K562 (cell line): ENCODE results near the gene KLK1. TPM values are rescaled to one million over a fixed set of nuclear protein-coding genes. Genes with fewer than 3 reads are reported as not detected.
"Not testable (repeated sequence)": the region's sequence is repeated elsewhere in the genome, so short reads cannot be mapped to it uniquely, and the experiment has no call there.

ENCODE experiments used
- ATAC-seq: fragments of 200-7000 bp; cut with Tn5 transposase; 3 replicates; pipeline ENCODE4 v1.9.1; 2020; ENCODE audit warnings: moderate library complexity
- BruUV-seq: library from RNA; stranded (reverse); fragments of 400-500 nt; replicated peaks from 2 replicates; lab custom pipeline; 2021; lab: Mats Ljungman, UMichigan
- CTCF ChIA-PET: fragments of 300-600 bp; formaldehyde crosslinking; extraction: SDS; loops from one replicate; lab custom pipeline; 2021; ENCODE audit warnings: low intra/inter-chr PET ratio; lab: Yijun Ruan, JAX
- POLR2A ChIA-PET: fragments of 300-600, 350-650 bp; sonication (Branson Sonifier 250); formaldehyde crosslinking; extraction: SDS; loops from one replicate; lab custom pipeline; 2021; ENCODE audit warnings: antibody characterized with exemption, inconsistent platforms; lab: Yijun Ruan, JAX
- DNase-seq, 4 experiments: peaks; one replicate each; pipeline versions ENCODE4 v3.0.0 to v3.0.0-alpha.2; 2011 to 2018; ENCODE audit warnings: low spot score in 3 of 4, mixed read lengths in 3 of 4; ENCODE audit errors: extremely low read depth in 1 of 4
- FAIRE-seq: peaks from 2 replicates; lab custom pipeline; 2011; peaks lifted over from hg19 to GRCh38; lab: Jason Lieb, UNC
- H2AFZ ChIP-seq: 2 replicates; pipeline ENCODE4 v1.6.0; 2011; ENCODE audit warnings: low read depth, low read length, control low read depth, inconsistent platforms
- H3K27ac ChIP-seq: fragments of 200-600 bp; 3 replicates; pipeline ENCODE4 v1.8.0; 2011; ENCODE audit warnings: low read depth, mild to moderate bottlenecking, control low read depth, inconsistent platforms, low read length, moderate library complexity, mixed read lengths; ENCODE audit errors: extremely low read depth
- H3K27me3 ChIP-seq, 2 experiments: fragments of 300-600 bp in 1 of 2; 2 replicates in 1 of 2; 3 replicates in 1 of 2; pipeline versions ENCODE4 v1.6.0 to v1.8.0; 2011; ENCODE audit warnings: inconsistent platforms in 2 of 2, low read length in 2 of 2, mild to moderate bottlenecking in 1 of 2, mixed read lengths in 1 of 2, moderate library complexity in 1 of 2; ENCODE audit not compliant: control insufficient read depth in 2 of 2, insufficient read depth in 2 of 2
- H3K36me3 ChIP-seq: fragments of 300-600 bp; 3 replicates; pipeline ENCODE4 v1.8.0; 2011; ENCODE audit warnings: mild to moderate bottlenecking, low read length, inconsistent platforms; ENCODE audit not compliant: control insufficient read depth, insufficient read depth
- H3K4me1 ChIP-seq, 2 experiments: fragments of 200-600 bp in 1 of 2; replicated peaks in 1 of 2; 2 replicates in 1 of 2; 3 replicates in 1 of 2; pipeline versions ENCODE4 v1.5.1 to v1.8.0; 2011; ENCODE audit warnings: inconsistent platforms in 2 of 2, low read length in 2 of 2, mild to moderate bottlenecking in 1 of 2, mixed read lengths in 1 of 2, moderate library complexity in 1 of 2; ENCODE audit not compliant: control insufficient read depth in 2 of 2, insufficient read depth in 2 of 2
- H3K4me2 ChIP-seq: 2 replicates; pipeline ENCODE4 v1.6.1; 2011; ENCODE audit warnings: low read length, control low read depth, inconsistent platforms, mixed read lengths; ENCODE audit not compliant: insufficient read depth
- H3K4me3 ChIP-seq: fragments of 200-600 bp; sonication (generic), shearing (Covaris generic); 2 replicates; pipeline ENCODE4 v1.5.1; 2016; ENCODE audit warnings: control low read depth, inconsistent platforms
- H3K79me2 ChIP-seq: fragments of 200-600 bp; 3 replicates; pipeline ENCODE4 v1.8.0; 2011; ENCODE audit warnings: low read length, inconsistent platforms; ENCODE audit not compliant: control insufficient read depth, insufficient read depth
- H3K9ac ChIP-seq, 2 experiments: 2 replicates each; pipeline versions ENCODE4 v1.6.0 to v1.6.1; 2011; ENCODE audit warnings: low read depth in 2 of 2, low read length in 2 of 2, control low read depth in 1 of 2, inconsistent platforms in 1 of 2, mild to moderate bottlenecking in 1 of 2, mixed read lengths in 1 of 2; ENCODE audit not compliant: insufficient read depth in 1 of 2
- H3K9me1 ChIP-seq: one replicate; pipeline ENCODE4 v1.6.0; 2011; ENCODE audit warnings: inconsistent platforms, mild to moderate bottlenecking, low read length, moderate library complexity; ENCODE audit not compliant: control insufficient read depth, insufficient read depth
- H3K9me3 ChIP-seq: replicated peaks from 2 replicates; pipeline ENCODE4 v1.5.1; 2011; ENCODE audit warnings: low read depth, low read length, inconsistent platforms; ENCODE audit not compliant: control insufficient read depth, insufficient read depth
- H4K20me1 ChIP-seq: replicated peaks from 2 replicates; pipeline ENCODE4 v1.6.1; 2011; ENCODE audit warnings: low read length, inconsistent platforms, mixed read lengths; ENCODE audit not compliant: control insufficient read depth, insufficient read depth
- ZNF280A ChIP-seq: fragments of 450-650 bp; IDR thresholded peaks from 2 replicates; pipeline ENCODE4 v1.6.1; 2018; ENCODE audit warnings: mild to moderate bottlenecking, low read depth; ENCODE audit not compliant: partially characterized antibody
- WGBS: fragments of 100-300 bp; shearing (Covaris generic); methylation state at CpG from one replicate; pipeline ENCODE4 v1.1.6; 2016; ENCODE audit warnings: low coverage, mixed read lengths; ENCODE audit not compliant: insufficient coverage; ENCODE audit errors: missing lambda C conversion rate; 5-methylcytosine and 5-hydroxymethylcytosine counted together
- in situ Hi-C: fragments of 300-500 bp; cut with MboI; formaldehyde crosslinking; loops from 4 replicates; pipeline ENCODE4 v1.15.0; 2018; ENCODE audit warnings: inconsistent platforms, mixed read lengths
- intact Hi-C: fragments of 100-400 bp; cut with micrococcal nuclease; formaldehyde crosslinking; loops from 2 replicates; pipeline ENCODE4 v1.14.2; 2022
- polyA plus RNA-seq, 8 experiments: library from polyadenylated mRNA; depleted of rRNA in 4 of 8; stranded (reverse) in 5 of 8; unstranded in 3 of 8; fragments of >200 nt; fragmentation: Nextera tagmentation in 2 of 8; fragmentation: Illumina TruSeq in 1 of 8; extraction: Ambion mirVana in 2 of 8; extraction: Trizol in 1 of 8; gene quantifications; 2 replicates each; pipeline versions ENCODE4 v1.2.1 to v1.2.3, GENCODE V29; 2011 to 2014; ENCODE audit warnings: inconsistent platforms in 1 of 8, missing spikeins in 1 of 8
- total RNA-seq, 7 experiments: library from RNA; depleted of rRNA in 6 of 7; stranded (reverse); fragments of >200 nt in 6 of 7; fragmentation: Illumina TruSeq in 2 of 7; extraction: Trizol in 2 of 7; gene quantifications; 2 replicates each; pipeline versions ENCODE4 v1.2.1 to v1.2.3, GENCODE V29; 2011 to 2021; ENCODE audit warnings: low replicate concordance in 1 of 7

Gene KLK1
- total and polyA plus RNA-seq, 9 of the 15 experiments (the other 6 are each of a cell fraction or from before 2014, with no cell fraction given) = 0.87 to 15.4 (median 9.1) TPM

GRCh38 chr19:50784710-50785109, 38.9 kb downstream of the KLK1 start:
- WGBS = 51% methylated on average over 3 of the region's 3 CpGs
- Histone ChIP-seq H3K9me1 (no peaks in the 10 kb centered on the region), H3K27ac (no peak overlapping the region), H3K9ac (no peak overlapping the region), H4K20me1 (no peaks in the 10 kb centered on the region), H2AFZ (no peak overlapping the region), H3K4me2 (no peak overlapping the region), H3K36me3 (no peaks in the 10 kb centered on the region), H3K4me1 (peaks cover 8 to 16% of the 10 kb centered on the region in 2 experiments; a peak in 4 of 5 replicates), H3K79me2 (no peaks in the 10 kb centered on the region), H3K9me3 (no peaks in the 10 kb centered on the region), H3K4me3 (no peak overlapping the region), H3K27me3 (no peaks in the 10 kb centered on the region)
- POLR2A ChIA-PET = interaction anchor here (0.6 to 1.2 kb wide), 2 partner anchors 19 to 143 kb away, joined by 3 to 4 read pairs; no protein-coding TSS in a partner anchor
- ATAC-seq (no peak), FAIRE-seq (no peak), DNase-seq (no peak)
- in situ Hi-C loops = loop anchor here (5.0 to 10.0 kb wide), 4 partner anchors 77 to 430 kb away; no protein-coding TSS in a partner anchor
- TF ChIP-seq ZNF280A = no peak
- CTCF ChIA-PET = interaction anchor here (1.5 to 4.2 kb wide), 3 partner anchors 60 to 117 kb away, joined by 3 to 91 read pairs (median 61); partner anchors contain the start of gene CLEC11A
- BruUV-seq = no TSS peak
- intact Hi-C loops = loop anchor here (5.0 kb wide), 1 partner anchor 177 kb away; no protein-coding TSS in a partner anchor

- H3K27me3 ChIP-seq, H3K9ac ChIP-seq, H3K27ac ChIP-seq, ATAC-seq, H3K9me3 ChIP-seq, H3K36me3 ChIP-seq, H3K4me3 ChIP-seq, H3K79me2 ChIP-seq, H3K9me1 ChIP-seq, FAIRE-seq, BruUV-seq, H3K4me2 ChIP-seq, H2AFZ ChIP-seq, DNase-seq, H4K20me1 ChIP-seq: not testable (repeated sequence)
- peaks cover 16 to 17% of the 10 kb centered on the region in 2 experiments; a peak in 4 of 5 replicates for H3K4me1 ChIP-seq
- intact Hi-C loops = loop anchor here (1.0 to 5.0 kb wide), 4 partner anchors 59 to 246 kb away; no protein-coding TSS in a partner anchor
- 46% methylated on average over 8 of the region's 8 CpGs for WGBS
- ChIA-PET CTCF (interaction anchor here (0.6 to 4.2 kb wide), 9 partner anchors 59 to 246 kb away, joined by 3 to 91 read pairs (median 4); partner anchors contain the start of gene CLEC11A), POLR2A (interaction anchor here (1.8 kb wide), 1 partner anchor 11 kb away, joined by 6 read pairs; no protein-coding TSS in a partner anchor)
- in situ Hi-C loops = loop anchor here (5.0 to 10.0 kb wide), 2 partner anchors 251 to 429 kb away; no protein-coding TSS in a partner anchor
Observed at GRCh38 chr19:50783848-50784152, 39.8 kb downstream of the KLK1 start.
